Fibroblast of skin of scalp (primary cell): ENCODE data around the gene PCED1B.
"Not testable (repeated sequence)": the region's sequence is repeated elsewhere in the genome, so short reads cannot be mapped to it uniquely, and the experiment has no call there.

Experiments
- DNase-seq: peaks from one replicate; pipeline ENCODE4 v3.0.0-alpha.2; 2013

Gene PCED1B

DNA sequence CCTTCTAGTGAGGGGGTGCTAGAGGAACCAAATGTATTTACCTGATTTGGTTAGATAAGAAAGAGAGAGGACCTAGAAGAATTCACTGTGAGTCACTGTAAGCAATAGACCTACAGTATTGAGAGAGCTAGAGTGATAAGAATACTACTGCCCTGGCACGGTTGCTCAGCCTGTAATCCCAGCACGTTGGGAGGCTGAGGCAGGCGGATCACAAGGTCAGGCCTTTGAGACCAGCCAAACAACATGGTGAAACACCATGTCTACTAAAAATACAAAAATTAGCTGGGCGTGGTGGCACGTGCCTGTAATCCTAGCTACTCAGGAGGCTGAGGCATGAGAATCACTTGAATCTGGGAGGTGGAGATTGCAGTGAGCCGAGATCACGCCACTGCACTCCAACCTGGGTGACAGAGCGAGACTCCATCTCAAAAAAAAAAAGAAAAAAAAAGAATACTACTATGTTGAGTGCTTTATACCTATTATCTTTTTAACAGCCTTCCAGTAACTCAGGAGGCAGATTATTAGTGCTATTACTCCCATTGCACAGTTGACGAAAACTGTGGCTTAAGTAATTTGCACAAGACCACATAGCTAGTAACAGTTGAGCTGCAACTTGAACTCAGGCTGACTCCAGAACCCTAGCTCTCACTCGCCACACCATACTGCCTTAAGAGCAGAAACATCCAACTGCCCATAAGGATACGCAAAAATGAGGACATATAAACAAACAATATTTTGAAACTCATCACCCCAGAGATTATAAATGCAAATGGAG, 102.9 kb downstream of the PCED1B start:
- not testable (repeated sequence) for DNase-seq

GRCh38 chr12:47184229-47184628, 104.8 kb downstream of the PCED1B start:
- DNase-seq: no peak

- DNase-seq: no peak
These were observed 105.4 kb downstream of the PCED1B start for GRCh38 chr12:47184813-47185212.

DNA sequence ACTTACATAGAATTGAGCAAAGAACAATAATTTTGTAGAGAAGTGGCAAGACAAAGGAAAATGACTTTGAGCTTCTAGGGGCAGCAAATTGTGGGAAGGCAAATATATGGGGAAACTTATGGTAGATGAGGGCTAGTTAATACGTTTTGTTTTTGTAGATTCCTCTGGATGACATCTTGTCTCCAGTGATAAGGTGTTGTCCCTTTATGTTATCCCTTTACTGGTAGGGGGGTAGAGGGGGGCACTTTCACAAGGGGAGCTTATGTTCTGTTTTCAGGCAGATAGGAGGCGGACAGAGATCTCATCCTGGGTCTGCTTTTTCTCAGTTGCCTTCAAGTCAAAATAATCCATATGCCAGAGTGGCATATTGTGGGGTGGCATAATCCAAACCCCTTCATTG, 106.8 kb downstream of the PCED1B start:
- no peak for DNase-seq

DNA sequence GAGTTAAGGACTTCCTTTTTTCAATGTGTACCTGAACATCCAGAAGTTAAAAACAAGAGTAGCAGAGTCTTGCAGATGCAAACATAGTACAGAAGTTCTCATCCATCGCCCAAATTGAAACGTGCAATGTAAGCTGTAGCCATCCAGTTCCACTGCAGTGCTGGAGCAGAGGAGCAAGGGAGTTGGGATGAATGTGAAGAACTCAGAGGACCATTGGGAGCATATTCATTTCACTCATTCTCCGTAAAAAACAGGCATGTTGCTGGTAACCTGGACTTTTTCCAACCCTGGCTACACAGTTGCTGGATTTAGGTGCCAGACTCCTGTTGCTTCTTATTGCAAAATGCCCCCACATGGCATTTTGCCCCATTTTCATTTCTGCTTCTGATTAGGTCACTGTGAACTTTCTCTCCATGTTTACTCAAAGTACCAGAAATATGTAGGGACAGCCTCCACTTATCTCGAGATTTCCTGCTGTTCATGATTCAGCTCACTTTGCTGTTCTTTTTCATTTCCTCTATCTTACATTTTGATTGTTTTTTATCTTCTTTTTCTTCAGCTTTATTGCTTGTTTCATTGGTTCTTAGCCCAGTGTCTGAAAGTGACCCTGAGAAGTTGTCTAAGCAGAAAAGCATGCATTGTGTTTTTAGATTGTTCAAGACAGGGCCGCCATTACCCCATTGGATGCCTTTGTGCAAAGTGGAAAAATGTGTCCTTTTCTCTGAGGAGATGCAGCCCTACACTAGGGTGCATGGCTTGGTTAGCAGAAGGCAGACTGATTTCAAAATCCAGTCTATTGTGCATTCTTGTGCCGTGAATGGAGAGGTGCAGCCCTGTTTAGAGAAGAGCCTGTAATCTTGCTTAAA, 109.4 kb downstream of the PCED1B start:
- DNase-seq: peak; percentile 76

GRCh38 chr12:47189728-47190127, 110.3 kb downstream of the PCED1B start:
- DNase-seq: no peak

- peak; percentile 33 for DNase-seq
These were observed 110.9 kb downstream of the PCED1B start for GRCh38 chr12:47190271-47190750.

GRCh38 chr12:47190905-47191304, 111.5 kb downstream of the PCED1B start:
- DNase-seq: no peak

- no peak for DNase-seq
These were observed 112.6 kb downstream of the PCED1B start for GRCh38 chr12:47192051-47192450.

- DNase-seq: no peak
These were observed 113.6 kb downstream of the PCED1B start for GRCh38 chr12:47193066-47193465.

DNA sequence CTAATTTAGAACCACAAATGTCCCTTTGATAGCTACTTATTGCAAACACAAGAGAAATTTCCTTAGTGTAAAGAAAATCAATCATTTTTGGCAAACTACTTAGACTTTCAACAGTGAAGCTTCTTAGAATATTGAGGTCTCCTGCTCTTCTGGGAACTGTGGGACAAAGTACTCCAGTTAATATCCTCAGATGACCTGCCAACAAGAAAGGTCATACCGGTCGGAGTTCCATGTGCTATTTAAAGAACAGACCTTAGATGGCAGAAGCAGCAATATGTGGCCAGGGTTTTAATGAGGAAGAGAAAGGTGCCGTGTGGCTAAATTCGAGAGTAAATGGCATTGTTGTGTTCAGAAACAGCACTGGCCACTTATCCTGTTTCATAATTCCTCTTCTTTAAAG, 115.1 kb downstream of the PCED1B start:
- DNase-seq: no peak

GRCh38 chr12:47200446-47200845, 121.0 kb downstream of the PCED1B start:
- DNase-seq: no peak

GRCh38 chr12:47201190-47201589, 121.8 kb downstream of the PCED1B start:
- DNase-seq: not testable (repeated sequence)

DNA sequence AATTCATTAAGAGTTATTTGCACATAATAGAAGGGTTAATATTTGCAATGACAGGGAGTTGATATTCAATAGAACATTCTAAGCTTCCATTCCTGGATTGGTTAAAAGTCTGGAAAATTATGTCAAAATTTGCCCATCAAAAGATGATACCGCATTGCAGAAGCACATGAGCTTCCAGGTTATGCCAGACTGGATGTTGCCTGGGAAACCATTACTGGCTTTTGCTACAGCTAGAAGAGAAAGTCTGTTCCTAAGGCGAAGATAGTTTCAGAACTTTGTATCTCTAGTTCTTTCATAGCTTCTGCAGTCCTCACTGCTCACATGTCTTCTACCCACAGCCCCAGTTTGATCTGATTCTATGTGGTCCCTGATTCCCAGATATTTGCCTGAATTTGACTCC, 122.8 kb downstream of the PCED1B start:
- DNase-seq: no peak

GRCh38 chr12:47205532-47206449, 126.4 kb downstream of the PCED1B start:
- DNase-seq: no peak

- DNase-seq: no peak
These were observed 127.3 kb downstream of the PCED1B start for GRCh38 chr12:47206450-47207339.

DNA sequence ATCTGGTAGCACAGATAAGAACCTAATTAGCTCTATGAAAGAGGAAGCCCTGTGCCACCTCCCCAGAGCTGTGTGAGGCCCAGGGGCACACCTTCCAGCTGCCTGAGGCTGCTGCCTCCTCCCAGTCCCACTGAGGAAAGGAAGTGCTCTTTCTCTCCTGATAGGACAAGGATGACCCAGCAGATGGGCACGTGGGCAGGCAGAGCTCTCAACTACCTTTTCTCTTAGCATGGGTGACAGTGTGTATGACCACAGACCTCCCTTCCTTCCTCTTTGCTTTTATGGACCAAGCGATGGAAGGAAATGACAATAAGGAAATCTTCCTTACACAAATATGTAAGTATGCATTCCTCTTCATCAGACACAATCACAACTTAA, 127.9 kb downstream of the PCED1B start:
- DNase-seq: peak; percentile 27

- no peak for DNase-seq
These were observed 128.4 kb downstream of the PCED1B start for GRCh38 chr12:47207829-47208248.

GRCh38 chr12:47209014-47209413, 129.6 kb downstream of the PCED1B start:
- no peak for DNase-seq

GRCh38 chr12:47210776-47211175, 131.4 kb downstream of the PCED1B start:
- no peak for DNase-seq

- no peak for DNase-seq
These were observed 133.2 kb downstream of the PCED1B start for GRCh38 chr12:47212701-47213039.

- DNase-seq: no peak
These were observed 134.0 kb downstream of the PCED1B start for GRCh38 chr12:47213396-47213795.
